HCEC 1CT (cell line): Measurements from ENCODE around the gene ABCB9.
"Not testable (repeated sequence)": the region's sequence is repeated elsewhere in the genome, so short reads cannot be mapped to it uniquely, and the experiment has no call there.

Experiments used
- DNase-seq: peaks from one replicate; pipeline ENCODE4 v3.0.0-alpha.2; 2017

ABCB9 gene

GRCh38 chr12:122965851-122966742, at the start of gene ABCB9:
Gene ABCB9, minus strand, starts transcription at chr12:122966463. Its CDS starts 6,228 bp downstream, at chr12:122960235.
- DNase-seq, result peak; percentile 86

- not testable (repeated sequence) for DNase-seq
Measured at GRCh38 chr12:123014473-123014872, 48.2 kb upstream of the ABCB9 start.

- no peak for DNase-seq
Measured at GRCh38 chr12:123013185-123014095, 47.2 kb upstream of the ABCB9 start.

GRCh38 chr12:123011701-123012100, 45.4 kb upstream of the ABCB9 start:
- DNase-seq, result no peak

GRCh38 chr12:123010681-123011080, 44.4 kb upstream of the ABCB9 start:
- no peak for DNase-seq

GRCh38 chr12:123010110-123010509, 43.8 kb upstream of the ABCB9 start:
- DNase-seq, result no peak

GRCh38 chr12:123006977-123007376, 40.7 kb upstream of the ABCB9 start:
- no peak for DNase-seq

GRCh38 chr12:123005081-123005626, 38.9 kb upstream of the ABCB9 start:
- no peak for DNase-seq

- DNase-seq, result no peak
Measured at GRCh38 chr12:123004287-123004686, 38.0 kb upstream of the ABCB9 start.

- DNase-seq, result no peak
Measured at GRCh38 chr12:123003257-123003656, 37.0 kb upstream of the ABCB9 start.

GRCh38 chr12:123001464-123001863, 35.2 kb upstream of the ABCB9 start:
- no peak for DNase-seq

GRCh38 chr12:123000578-123000977, 34.3 kb upstream of the ABCB9 start:
- DNase-seq, result no peak

GRCh38 chr12:122999986-123000420, 33.7 kb upstream of the ABCB9 start:
- DNase-seq, result no peak

GRCh38 chr12:122999196-122999946, 33.1 kb upstream of the ABCB9 start:
- no peak for DNase-seq

GRCh38 chr12:122998316-122998715, 32.1 kb upstream of the ABCB9 start:
- DNase-seq, result no peak

GRCh38 chr12:122997343-122998250, 31.3 kb upstream of the ABCB9 start:
- DNase-seq, result no peak

- DNase-seq, result no peak
Measured at GRCh38 chr12:122996621-122997342, 30.5 kb upstream of the ABCB9 start.

GRCh38 chr12:122996188-122996601, 29.9 kb upstream of the ABCB9 start:
- DNase-seq, result no peak

- DNase-seq, result no peak
Measured at GRCh38 chr12:122995503-122996187, 29.4 kb upstream of the ABCB9 start.
